PFSK-1 (cell line): ENCODE results near the gene SFI1.

Experiments used
- FOXP2 ChIP-seq: optimal IDR thresholded peaks from 2 replicates; pipeline ENCODE3; 2011; ENCODE audit warnings: borderline replicate concordance, control low read depth, inconsistent platforms; ENCODE audit not compliant: insufficient read depth; ENCODE audit errors: extremely low read length, extremely low read depth
- POLR2AphosphoS5 ChIP-seq: IDR thresholded peaks from 2 replicates; pipeline ENCODE4 v1.6.1; 2012; ENCODE audit warnings: low read depth, mild to moderate bottlenecking, control low read depth, low read length, moderate library complexity
- REST ChIP-seq, 2 experiments: IDR thresholded peaks; 2 replicates each; pipeline versions ENCODE4 v1.6.1 to v1.8.0; 2011 to 2012; ENCODE audit warnings: low read depth in 2 of 2, low read length in 2 of 2, control low read depth in 1 of 2, inconsistent platforms in 1 of 2, mild to moderate bottlenecking in 1 of 2, moderate library complexity in 1 of 2; ENCODE audit not compliant: insufficient read depth in 1 of 2
- TAF1 ChIP-seq: IDR thresholded peaks from 2 replicates; pipeline ENCODE4 v1.6.1; 2012; ENCODE audit warnings: low read length, control low read depth, borderline replicate concordance; ENCODE audit not compliant: insufficient read depth

- no peak for TF ChIP-seq POLR2AphosphoS5
- TF ChIP-seq TAF1, result no peak
- TF ChIP-seq REST (IDR thresholded peaks at IDR 0.05; ENCODE audit: insufficient read depth in 1 of 2, low read depth in 2 of 2, low read length in 2 of 2), result no peak
- TF ChIP-seq FOXP2, result no peak
Observed at GRCh38 chr22:31621507-31622124, 125.3 kb downstream of the SFI1 start.
